AG04449 (cell line): ENCODE measurements around the gene LRCH4.
A peak's percentile ranks its signal among the peaks of the same experiment; 100 is the strongest.

Experiments
- CTCF ChIA-PET: fragments of 350-600 bp; formaldehyde crosslinking; extraction: SDS; loops from one replicate; lab custom pipeline; 2021; ENCODE audit warnings: antibody characterized with exemption; lab: Yijun Ruan, JAX
- POLR2A ChIA-PET: fragments of 400-600, 350-600 bp; formaldehyde crosslinking; extraction: SDS; loops from one replicate; lab custom pipeline; 2020; ENCODE audit warnings: antibody characterized with exemption, inconsistent platforms; lab: Yijun Ruan, JAX
- DNase-seq: peaks from one replicate; pipeline ENCODE4 v3.0.0-alpha.2; 2010; ENCODE audit warnings: low read depth, low spot score
- H3K4me3 ChIP-seq: 2 replicates; pipeline ENCODE4 v1.5.1; 2011; ENCODE audit warnings: low read depth, mild to moderate bottlenecking, control low read depth, low read length
- TF ChIP-seq, protein P1 (sequence below): IDR thresholded peaks from one replicate; pipeline ENCODE4 v1.5.1; 2011; ENCODE audit warnings: mild to moderate bottlenecking, moderate library complexity, low read length, control low read depth, inconsistent platforms; ENCODE audit not compliant: insufficient read depth; ENCODE audit errors: missing control alignments

The LRCH4 gene

GRCh38 chr7:100546926-100547800, 38.8 kb downstream of the LRCH4 start:
- ChIA-PET CTCF (interaction anchor here (0.7 to 22.1 kb wide), 7 partner anchors 14 to 158 kb away, joined by 3 to 396 read pairs (median 4); partner anchors contain the start of genes FBXO24, LRCH4, NYAP1 and POP7), POLR2A (interaction anchor here (0.6 kb wide), 1 partner anchor 134 kb away, joined by 3 read pairs; no protein-coding TSS in a partner anchor)
- no peak overlapping the region for H3K4me3 ChIP-seq
- TF ChIP-seq, protein P1, sequence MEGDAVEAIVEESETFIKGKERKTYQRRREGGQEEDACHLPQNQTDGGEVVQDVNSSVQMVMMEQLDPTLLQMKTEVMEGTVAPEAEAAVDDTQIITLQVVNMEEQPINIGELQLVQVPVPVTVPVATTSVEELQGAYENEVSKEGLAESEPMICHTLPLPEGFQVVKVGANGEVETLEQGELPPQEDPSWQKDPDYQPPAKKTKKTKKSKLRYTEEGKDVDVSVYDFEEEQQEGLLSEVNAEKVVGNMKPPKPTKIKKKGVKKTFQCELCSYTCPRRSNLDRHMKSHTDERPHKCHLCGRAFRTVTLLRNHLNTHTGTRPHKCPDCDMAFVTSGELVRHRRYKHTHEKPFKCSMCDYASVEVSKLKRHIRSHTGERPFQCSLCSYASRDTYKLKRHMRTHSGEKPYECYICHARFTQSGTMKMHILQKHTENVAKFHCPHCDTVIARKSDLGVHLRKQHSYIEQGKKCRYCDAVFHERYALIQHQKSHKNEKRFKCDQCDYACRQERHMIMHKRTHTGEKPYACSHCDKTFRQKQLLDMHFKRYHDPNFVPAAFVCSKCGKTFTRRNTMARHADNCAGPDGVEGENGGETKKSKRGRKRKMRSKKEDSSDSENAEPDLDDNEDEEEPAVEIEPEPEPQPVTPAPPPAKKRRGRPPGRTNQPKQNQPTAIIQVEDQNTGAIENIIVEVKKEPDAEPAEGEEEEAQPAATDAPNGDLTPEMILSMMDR, result no peak
- no peak for DNase-seq

DNA sequence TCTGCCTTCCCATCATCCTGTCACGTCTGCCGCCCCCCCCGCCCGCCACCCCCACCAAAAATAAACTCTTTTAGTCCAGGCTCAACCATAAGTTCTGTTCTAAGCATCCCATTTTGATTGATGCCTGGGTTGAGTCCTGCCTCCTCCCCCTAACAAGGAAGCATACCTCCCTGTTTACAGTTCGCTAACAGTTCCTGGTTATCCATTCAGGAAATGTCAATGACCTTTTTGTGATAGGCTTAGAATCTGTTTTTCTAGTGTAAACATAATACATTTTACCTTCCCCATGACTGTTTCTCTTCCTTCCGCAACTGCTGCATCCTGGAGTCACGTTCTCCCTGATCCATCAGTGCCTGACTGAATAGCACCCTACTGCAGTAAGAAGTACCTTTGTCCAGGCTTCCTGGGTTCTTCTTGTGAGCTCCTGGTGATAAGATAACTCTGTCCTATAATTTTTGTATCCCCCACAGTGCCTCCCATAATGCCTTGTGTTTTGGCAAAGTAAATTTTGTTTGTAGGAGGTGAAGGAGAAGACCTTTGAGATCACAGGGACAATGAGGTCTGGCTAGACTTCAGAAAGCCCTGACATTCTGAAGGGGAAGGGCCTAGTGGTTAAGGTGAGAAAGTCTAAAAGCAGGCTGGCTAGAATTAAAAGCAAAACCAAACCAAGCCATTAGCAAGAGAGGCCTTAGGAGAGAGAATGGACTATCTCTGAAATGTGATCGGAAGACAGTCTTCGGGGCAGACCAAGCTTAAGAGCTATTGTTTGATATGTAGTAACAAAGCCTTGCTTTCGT, 39.6 kb downstream of the LRCH4 start:
- TF ChIP-seq, protein P1, result no peak
- no peak overlapping the region for H3K4me3 ChIP-seq
- POLR2A ChIA-PET, result interaction anchor here (0.6 to 1.0 kb wide), 2 partner anchors 40 to 134 kb away, joined by 3 to 6 read pairs; partner anchors contain the start of genes FBXO24 and LRCH4
- CTCF ChIA-PET, result interaction anchor here (0.7 to 22.1 kb wide), 7 partner anchors 15 to 159 kb away, joined by 3 to 396 read pairs (median 4); partner anchors contain the start of genes FBXO24, LRCH4, NYAP1 and POP7
- no peak for DNase-seq

- ChIA-PET POLR2A (interaction anchor here (1.0 kb wide), 1 partner anchor 41 kb away, joined by 6 read pairs; the partner anchor contains the start of genes FBXO24 and LRCH4), CTCF (interaction anchor here (1.1 to 22.1 kb wide), 6 partner anchors 16 to 160 kb away, joined by 3 to 396 read pairs (median 20); partner anchors contain the start of gene NYAP1)
- H3K4me3 ChIP-seq, result no peak overlapping the region; the same call in 1 of the 2 replicates
- DNase-seq, result peak; percentile 41
- TF ChIP-seq, protein P1, result no peak
Observed at GRCh38 chr7:100545360-100546128, 40.4 kb downstream of the LRCH4 start.

DNA sequence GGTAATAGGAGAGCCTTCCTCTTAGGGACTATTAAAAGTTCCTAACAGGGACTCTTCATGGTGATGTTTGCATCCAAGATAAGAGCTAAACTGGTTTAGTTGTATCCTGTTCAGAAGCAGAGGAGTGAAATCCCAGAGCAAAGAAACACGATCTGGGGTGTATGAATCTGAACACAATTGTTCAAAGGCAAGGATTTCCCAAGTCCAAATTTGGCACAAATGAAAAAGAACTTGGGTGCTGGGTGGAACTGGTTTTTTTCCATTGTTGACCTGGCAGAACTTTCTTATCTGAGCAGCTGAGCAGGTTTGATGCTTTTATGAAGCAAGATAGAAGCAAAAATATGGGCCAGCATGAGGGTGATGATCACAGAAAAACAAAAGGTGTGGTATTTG, 41.0 kb downstream of the LRCH4 start:
- TF ChIP-seq, protein P1, result no peak
- POLR2A ChIA-PET, result interaction anchor here (1.0 kb wide), 2 partner anchors 12 to 41 kb away, joined by 3 to 6 read pairs; partner anchors contain the start of genes FBXO24 and LRCH4
- CTCF ChIA-PET, result interaction anchor here (1.1 to 22.1 kb wide), 8 partner anchors 16 to 306 kb away, joined by 3 to 396 read pairs (median 4); partner anchors contain the start of gene NYAP1
- no peak overlapping the region for H3K4me3 ChIP-seq
- no peak for DNase-seq

DNA sequence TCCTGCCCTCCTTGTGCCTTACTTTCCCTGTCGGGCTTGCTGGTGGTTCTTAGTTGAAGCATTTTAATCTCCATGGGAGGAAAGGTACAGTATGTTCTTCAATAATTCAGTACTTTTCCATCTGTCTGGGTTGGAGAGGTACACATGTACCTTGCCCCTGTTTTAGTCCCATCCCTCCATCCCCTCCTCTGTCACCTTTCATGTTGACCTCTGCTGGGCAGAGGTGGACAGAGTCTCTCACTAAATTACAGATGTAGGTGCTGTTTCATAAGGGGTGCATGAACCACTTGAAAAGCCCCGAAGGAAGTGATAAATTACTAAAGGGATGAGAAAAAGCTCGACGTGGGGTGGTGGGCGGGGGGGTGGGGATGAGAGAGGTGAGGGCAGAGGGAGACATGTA, 41.5 kb downstream of the LRCH4 start:
- TF ChIP-seq, protein P1, result no peak
- ChIA-PET CTCF (interaction anchor here (1.1 to 22.1 kb wide), 7 partner anchors 17 to 306 kb away, joined by 3 to 396 read pairs (median 4); partner anchors contain the start of gene NYAP1), POLR2A (interaction anchor here (1.0 kb wide), 1 partner anchor 12 kb away, joined by 3 read pairs; no protein-coding TSS in a partner anchor)
- DNase-seq, result no peak
- H3K4me3 ChIP-seq, result no peak overlapping the region
